Measurements from ENCODE around the gene RIGI. TPM values are rescaled to one million over a fixed set of nuclear protein-coding genes. Genes with fewer than 3 reads are reported as not detected.

RIGI gene
- total RNA-seq, 1 donor from 2014 or later: 19.1 TPM

- Mint-ChIP-seq H3K4me1 (no peaks in the 10 kb centered on the region), H3K4me3 (no peak overlapping the region), H3K36me3 (peaks cover 31% of the 10 kb centered on the region), H3K27me3 (ENCODE audit: low read depth) (no peaks in the 10 kb centered on the region), H3K9me3 (peaks cover 7% of the 10 kb centered on the region), H3K27ac (no peak overlapping the region)
- TF ChIP-seq, protein P1, sequence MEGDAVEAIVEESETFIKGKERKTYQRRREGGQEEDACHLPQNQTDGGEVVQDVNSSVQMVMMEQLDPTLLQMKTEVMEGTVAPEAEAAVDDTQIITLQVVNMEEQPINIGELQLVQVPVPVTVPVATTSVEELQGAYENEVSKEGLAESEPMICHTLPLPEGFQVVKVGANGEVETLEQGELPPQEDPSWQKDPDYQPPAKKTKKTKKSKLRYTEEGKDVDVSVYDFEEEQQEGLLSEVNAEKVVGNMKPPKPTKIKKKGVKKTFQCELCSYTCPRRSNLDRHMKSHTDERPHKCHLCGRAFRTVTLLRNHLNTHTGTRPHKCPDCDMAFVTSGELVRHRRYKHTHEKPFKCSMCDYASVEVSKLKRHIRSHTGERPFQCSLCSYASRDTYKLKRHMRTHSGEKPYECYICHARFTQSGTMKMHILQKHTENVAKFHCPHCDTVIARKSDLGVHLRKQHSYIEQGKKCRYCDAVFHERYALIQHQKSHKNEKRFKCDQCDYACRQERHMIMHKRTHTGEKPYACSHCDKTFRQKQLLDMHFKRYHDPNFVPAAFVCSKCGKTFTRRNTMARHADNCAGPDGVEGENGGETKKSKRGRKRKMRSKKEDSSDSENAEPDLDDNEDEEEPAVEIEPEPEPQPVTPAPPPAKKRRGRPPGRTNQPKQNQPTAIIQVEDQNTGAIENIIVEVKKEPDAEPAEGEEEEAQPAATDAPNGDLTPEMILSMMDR (IDR thresholded peaks at IDR 0.05; ENCODE audit: unreplicated experiment): no peak
- no peak for DNase-seq (ENCODE audit: low spot score in 2 of 2, unreplicated experiment in 2 of 2)
Measured at GRCh38 chr9:32503008-32503407, 23.0 kb downstream of the RIGI start.

DNA sequence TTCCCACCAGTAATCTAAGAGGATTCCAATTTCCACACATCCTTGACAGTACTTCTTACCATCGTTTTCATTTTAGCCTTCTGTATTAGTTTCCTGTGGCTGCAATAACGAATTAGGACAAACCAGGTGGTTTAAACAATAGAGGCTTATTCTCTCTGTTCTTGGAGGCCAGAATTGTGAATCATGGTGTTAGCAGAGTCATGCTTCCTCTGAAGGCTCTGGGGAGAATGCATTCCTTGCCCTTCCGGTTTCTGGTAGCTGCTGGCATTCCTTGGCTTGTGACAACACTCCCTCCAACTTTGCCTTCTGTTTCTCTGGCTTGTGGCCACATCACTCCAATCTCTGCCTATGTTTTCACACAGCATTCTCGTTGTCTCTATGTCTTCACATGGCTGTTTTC lies 23.5 kb downstream of the RIGI start:
- Mint-ChIP-seq H3K4me3 (no peak overlapping the region), H3K36me3 (peaks cover 34% of the 10 kb centered on the region), H3K4me1 (no peaks in the 10 kb centered on the region), H3K27ac (no peak overlapping the region), H3K9me3 (peaks cover 7% of the 10 kb centered on the region), H3K27me3 (ENCODE audit: low read depth) (no peaks in the 10 kb centered on the region)
- TF ChIP-seq, protein P1 (IDR thresholded peaks at IDR 0.05; ENCODE audit: unreplicated experiment): no peak
- DNase-seq (ENCODE audit: low spot score in 2 of 2, unreplicated experiment in 2 of 2): no peak

DNA sequence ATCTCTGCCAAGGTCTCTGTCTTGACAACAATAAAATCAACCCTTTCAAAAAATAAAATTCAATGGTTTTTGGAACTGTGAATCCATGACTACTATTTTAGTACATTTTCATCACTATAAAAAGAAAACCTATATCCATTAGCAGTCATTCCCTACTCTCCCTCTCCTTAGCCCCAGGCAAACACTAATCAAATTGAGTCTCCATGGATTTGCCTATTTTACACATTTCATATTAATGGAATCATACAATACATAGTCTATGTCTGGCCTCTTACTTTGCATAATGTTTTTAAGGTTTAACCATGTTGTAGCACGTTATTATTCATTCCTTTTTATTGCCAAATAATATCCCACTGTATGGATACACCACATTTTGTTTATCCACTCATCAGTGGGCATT lies 24.1 kb downstream of the RIGI start:
- Mint-ChIP-seq H3K36me3 (peaks cover 36% of the 10 kb centered on the region), H3K4me3 (no peak overlapping the region), H3K4me1 (no peaks in the 10 kb centered on the region), H3K27me3 (ENCODE audit: low read depth) (no peaks in the 10 kb centered on the region), H3K27ac (no peak overlapping the region), H3K9me3 (peaks cover 7% of the 10 kb centered on the region)
- TF ChIP-seq, protein P1 (IDR thresholded peaks at IDR 0.05; ENCODE audit: unreplicated experiment): no peak
- DNase-seq (ENCODE audit: low spot score in 2 of 2, unreplicated experiment in 2 of 2): no peak

DNA sequence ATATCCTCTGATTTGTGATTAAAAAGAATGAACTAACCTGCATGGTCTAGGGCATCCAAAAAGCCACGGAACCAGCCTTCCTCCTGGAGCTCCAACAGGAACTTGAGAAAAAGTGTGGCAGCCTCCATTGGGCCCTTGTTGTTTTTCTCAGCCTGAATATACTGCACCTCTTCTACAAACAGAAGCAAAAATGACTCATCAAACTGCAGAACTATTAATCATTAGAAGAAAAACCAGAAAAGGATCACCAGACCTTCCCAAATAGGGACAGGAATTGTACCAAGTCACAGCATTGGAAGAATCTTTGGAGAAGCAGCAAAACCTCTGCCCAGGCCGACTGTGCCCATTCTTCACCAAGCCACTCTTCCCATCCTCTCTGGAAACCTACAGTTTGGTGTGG lies 25.2 kb downstream of the RIGI start:
- Mint-ChIP-seq H3K27ac (no peak overlapping the region), H3K36me3 (peaks cover 47% of the 10 kb centered on the region), H3K9me3 (peaks cover 13% of the 10 kb centered on the region), H3K27me3 (ENCODE audit: low read depth) (no peaks in the 10 kb centered on the region), H3K4me3 (no peak overlapping the region), H3K4me1 (no peaks in the 10 kb centered on the region)
- TF ChIP-seq, protein P1 (IDR thresholded peaks at IDR 0.05; ENCODE audit: unreplicated experiment): no peak
- DNase-seq (ENCODE audit: low spot score in 2 of 2, unreplicated experiment in 2 of 2): no peak

DNA sequence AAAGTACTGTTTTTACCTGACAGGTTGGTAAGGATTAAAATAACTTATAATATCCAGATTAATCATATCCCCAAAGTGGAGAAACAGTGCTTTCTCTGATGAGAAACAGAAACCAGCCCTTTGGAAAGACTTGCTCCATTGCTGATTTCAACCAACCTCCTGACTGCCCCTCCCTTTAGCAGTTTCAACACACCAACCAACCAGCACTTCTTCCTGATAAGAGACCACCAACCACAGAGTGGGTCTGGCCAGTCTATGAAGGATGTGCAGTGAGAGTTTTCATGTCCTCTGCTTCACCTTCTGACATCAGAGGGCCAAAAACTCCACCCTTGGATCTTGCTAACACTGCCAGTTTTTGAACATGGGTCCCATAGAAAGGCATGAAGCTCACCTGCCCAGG lies 28.1 kb downstream of the RIGI start:
- DNase-seq (ENCODE audit: low spot score in 2 of 2, unreplicated experiment in 2 of 2): no peak
- Mint-ChIP-seq H3K27me3 (ENCODE audit: low read depth) (no peaks in the 10 kb centered on the region), H3K4me1 (no peaks in the 10 kb centered on the region), H3K4me3 (no peak overlapping the region), H3K9me3 (peaks cover 13% of the 10 kb centered on the region), H3K36me3 (peaks cover 53% of the 10 kb centered on the region), H3K27ac (no peak overlapping the region)
- TF ChIP-seq, protein P1 (IDR thresholded peaks at IDR 0.05; ENCODE audit: unreplicated experiment): no peak

DNA sequence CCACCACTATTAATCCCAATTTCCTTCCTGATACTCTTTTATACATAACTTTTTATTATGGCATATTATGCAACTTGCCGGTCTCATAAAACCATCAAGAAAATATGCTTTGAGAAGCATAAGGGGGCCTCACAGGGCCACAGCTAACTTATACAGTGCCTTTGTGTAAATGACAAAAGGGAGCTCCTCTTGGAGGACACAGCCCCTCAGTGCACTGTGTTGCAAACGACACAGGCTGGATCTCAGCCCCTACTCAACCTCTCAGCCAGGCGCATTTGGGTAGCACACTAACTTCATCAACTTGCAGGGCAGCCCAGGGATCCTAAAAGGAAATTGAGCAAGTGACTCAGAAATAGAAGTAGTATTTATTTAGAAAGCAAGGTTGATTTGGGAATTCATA lies 35.4 kb downstream of the RIGI start:
- no peaks in the 10 kb centered on the region for H3K4me1 Mint-ChIP-seq
- H3K4me3 Mint-ChIP-seq: no peak overlapping the region
- H3K36me3 Mint-ChIP-seq: peaks cover 37% of the 10 kb centered on the region
- H3K27me3 Mint-ChIP-seq (ENCODE audit: low read depth): no peaks in the 10 kb centered on the region
- TF ChIP-seq, protein P1 (IDR thresholded peaks at IDR 0.05; ENCODE audit: unreplicated experiment): no peak
- DNase-seq (ENCODE audit: low spot score in 2 of 2, unreplicated experiment in 2 of 2): no peak
- no peak overlapping the region for H3K27ac Mint-ChIP-seq
- H3K9me3 Mint-ChIP-seq: no peaks in the 10 kb centered on the region
